ENCODE results near the gene HDGFL2. TPM values are rescaled to one million over a fixed set of nuclear protein-coding genes. Genes with fewer than 3 reads are reported as not detected.

Gene HDGFL2
- total and polyA plus RNA-seq, 7 donors: 32.3 to 56.4 (median 44.6) TPM

DNA sequence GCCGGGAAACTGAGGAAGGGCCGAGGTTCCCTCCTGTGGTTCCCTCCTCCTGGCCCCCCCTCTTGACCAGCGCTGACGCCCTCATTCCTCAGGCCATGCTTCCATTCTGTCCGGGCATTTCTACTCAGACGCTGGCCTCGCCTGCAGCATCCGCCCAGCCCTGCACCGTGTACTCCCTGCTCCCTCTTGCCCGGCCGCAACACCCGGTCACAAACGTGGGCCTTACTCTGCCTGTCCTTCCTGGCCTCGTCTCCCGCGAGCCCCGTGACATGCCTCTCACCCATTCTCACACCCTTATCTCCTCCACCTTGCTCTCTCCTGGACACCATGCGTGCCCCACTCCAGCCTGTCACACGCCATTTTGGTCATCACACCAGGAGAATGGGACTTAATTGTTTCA lies 11.3 kb downstream of the HDGFL2 start:
- WGBS, 3 donors: 84 to 92% (median 88%) methylated on average over 17 to 19 of the region's 19 CpGs
- Histone ChIP-seq H3K9me3 (no peaks in the 10 kb centered on the region), H3K4me3 (no peak overlapping the region), H3K27me3 (ENCODE audit: insufficient read depth in 3 of 3, low read length in 2 of 3) (no peaks in the 10 kb centered on the region), H3K4me1 (no peaks in the 10 kb centered on the region), H3K27ac (no peak overlapping the region), H3K36me3 (ENCODE audit: insufficient read depth in 1 of 2, low read depth in 1 of 2) (peaks cover 0 to 38% of the 10 kb centered on the region in 2 donors)
- no peak for ATAC-seq
- intact Hi-C loops (cut with DNase I): no loop called here
- DNase-seq: no peak
- TF ChIP-seq, protein P1, sequence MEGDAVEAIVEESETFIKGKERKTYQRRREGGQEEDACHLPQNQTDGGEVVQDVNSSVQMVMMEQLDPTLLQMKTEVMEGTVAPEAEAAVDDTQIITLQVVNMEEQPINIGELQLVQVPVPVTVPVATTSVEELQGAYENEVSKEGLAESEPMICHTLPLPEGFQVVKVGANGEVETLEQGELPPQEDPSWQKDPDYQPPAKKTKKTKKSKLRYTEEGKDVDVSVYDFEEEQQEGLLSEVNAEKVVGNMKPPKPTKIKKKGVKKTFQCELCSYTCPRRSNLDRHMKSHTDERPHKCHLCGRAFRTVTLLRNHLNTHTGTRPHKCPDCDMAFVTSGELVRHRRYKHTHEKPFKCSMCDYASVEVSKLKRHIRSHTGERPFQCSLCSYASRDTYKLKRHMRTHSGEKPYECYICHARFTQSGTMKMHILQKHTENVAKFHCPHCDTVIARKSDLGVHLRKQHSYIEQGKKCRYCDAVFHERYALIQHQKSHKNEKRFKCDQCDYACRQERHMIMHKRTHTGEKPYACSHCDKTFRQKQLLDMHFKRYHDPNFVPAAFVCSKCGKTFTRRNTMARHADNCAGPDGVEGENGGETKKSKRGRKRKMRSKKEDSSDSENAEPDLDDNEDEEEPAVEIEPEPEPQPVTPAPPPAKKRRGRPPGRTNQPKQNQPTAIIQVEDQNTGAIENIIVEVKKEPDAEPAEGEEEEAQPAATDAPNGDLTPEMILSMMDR (IDR thresholded peaks at IDR 0.05): no peak

DNA sequence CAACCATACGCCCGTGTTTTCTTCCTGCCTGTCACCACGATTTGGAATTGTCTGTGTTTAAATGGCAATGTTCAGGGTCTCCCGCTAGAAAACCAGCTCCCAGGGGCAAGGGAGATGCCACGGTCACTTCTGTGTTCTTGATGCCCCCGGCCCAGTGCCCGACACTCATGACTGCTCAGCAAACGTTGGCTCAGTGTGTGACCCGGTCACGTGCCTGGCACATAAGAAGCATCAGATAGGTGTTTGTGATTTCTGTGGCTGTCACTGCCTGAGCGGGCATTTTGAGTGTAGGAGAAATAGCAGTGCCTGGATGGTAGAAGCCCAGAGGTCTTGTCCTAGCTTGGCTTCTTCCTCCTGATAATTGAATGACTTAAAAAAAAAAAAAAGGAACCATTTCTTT lies 15.5 kb downstream of the HDGFL2 start:
- TF ChIP-seq, protein P1 (IDR thresholded peaks at IDR 0.05): no peak
- ATAC-seq (no peak), DNase-seq (no peak)
- Histone ChIP-seq H3K36me3 (ENCODE audit: insufficient read depth in 1 of 2, low read depth in 1 of 2) (peaks cover 0 to 47% of the 10 kb centered on the region in 2 donors), H3K4me1 (no peaks in the 10 kb centered on the region), H3K4me3 (no peak overlapping the region), H3K9me3 (no peaks in the 10 kb centered on the region), H3K27me3 (ENCODE audit: insufficient read depth in 3 of 3, low read length in 2 of 3) (no peaks in the 10 kb centered on the region), H3K27ac (no peak overlapping the region)
- whole genome bisulfite sequencing, 3 donors: 82 to 87% (median 83%) methylated on average over 11 of the region's 11 CpGs
- intact Hi-C loops (cut with DNase I): no loop called here

DNA sequence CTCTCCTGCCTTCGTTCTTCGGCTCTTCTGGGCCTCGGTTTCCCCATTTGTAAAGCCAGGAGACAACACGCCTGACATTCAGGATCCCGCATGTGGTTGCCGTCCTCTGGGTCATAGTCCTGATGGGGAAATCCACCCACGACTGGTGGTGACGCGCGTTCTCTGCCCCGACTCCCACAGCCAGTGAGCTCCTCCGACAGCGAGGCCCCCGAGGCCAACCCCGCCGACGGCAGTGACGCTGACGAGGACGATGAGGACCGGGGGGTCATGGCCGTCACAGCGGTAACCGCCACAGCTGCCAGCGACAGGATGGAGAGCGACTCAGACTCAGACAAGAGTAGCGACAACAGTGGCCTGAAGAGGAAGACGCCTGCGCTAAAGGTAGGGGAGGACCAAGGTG lies 16.4 kb downstream of the HDGFL2 start:
- H3K4me3 ChIP-seq: no peak overlapping the region
- no peaks in the 10 kb centered on the region for H3K9me3 ChIP-seq
- H3K4me1 ChIP-seq: no peaks in the 10 kb centered on the region
- ATAC-seq (no peak), DNase-seq (no peak)
- no peak overlapping the region for H3K27ac ChIP-seq
- H3K27me3 ChIP-seq (ENCODE audit: insufficient read depth in 3 of 3, low read length in 2 of 3): no peaks in the 10 kb centered on the region
- TF ChIP-seq, protein P1 (IDR thresholded peaks at IDR 0.05): no peak
- 90 to 94% (median 93%) methylated on average over 27 to 29 of the region's 29 CpGs for WGBS, 3 donors
- H3K36me3 ChIP-seq (ENCODE audit: insufficient read depth in 1 of 2, low read depth in 1 of 2): peaks cover 0 to 43% of the 10 kb centered on the region in 2 donors
- intact Hi-C loops (cut with DNase I): no loop called here

DNA sequence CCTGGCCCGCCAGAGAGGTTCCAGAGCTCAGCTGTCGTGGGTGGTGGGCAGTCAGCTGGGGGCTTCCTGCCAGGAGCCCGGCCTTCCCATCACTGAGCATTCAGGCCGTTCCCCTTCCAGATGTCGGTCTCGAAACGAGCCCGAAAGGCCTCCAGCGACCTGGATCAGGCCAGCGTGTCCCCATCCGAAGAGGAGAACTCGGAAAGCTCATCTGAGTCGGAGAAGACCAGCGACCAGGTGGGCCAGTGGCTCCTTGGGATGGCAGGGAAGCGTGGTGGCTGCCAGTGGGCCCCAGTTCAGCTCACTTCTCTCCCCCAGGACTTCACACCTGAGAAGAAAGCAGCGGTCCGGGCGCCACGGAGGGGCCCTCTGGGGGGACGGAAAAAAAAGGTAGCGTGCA lies 19.3 kb downstream of the HDGFL2 start:
- TF ChIP-seq, protein P1 (IDR thresholded peaks at IDR 0.05): no peak
- Histone ChIP-seq H3K4me1 (no peaks in the 10 kb centered on the region), H3K9me3 (no peaks in the 10 kb centered on the region), H3K27ac (no peak overlapping the region), H3K4me3 (no peak overlapping the region), H3K36me3 (ENCODE audit: insufficient read depth in 1 of 2, low read depth in 1 of 2) (peaks cover 4 to 58% of the 10 kb centered on the region in 2 donors), H3K27me3 (ENCODE audit: insufficient read depth in 3 of 3, low read length in 2 of 3) (no peaks in the 10 kb centered on the region)
- DNase-seq (no peak), ATAC-seq (no peak)
- WGBS, 3 donors: 97 to 99% (median 97%) methylated on average over 21 of the region's 21 CpGs
- intact Hi-C loops (cut with DNase I): no loop called here
